ENCODE data around the gene GEMIN7.

DNA sequence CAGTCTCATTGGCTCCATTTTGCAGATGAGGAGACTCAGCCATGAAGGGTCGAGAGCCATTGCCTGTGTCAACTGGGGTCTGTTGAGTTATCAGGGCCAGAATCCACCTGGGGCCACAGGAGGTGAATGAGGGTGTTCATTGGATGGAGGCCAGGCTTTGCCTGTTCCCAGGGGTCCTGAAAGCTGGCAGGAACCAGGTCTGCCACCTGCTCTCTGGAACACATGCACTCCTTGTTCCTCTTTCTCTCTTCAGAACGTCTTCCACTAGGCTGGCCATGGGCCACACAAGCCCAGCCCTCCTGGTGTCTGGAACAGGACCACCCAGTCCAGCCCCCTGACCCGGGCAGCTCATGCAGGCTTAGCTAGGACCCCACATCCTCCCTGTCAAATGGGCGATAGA lies 35.1 kb downstream of the GEMIN7 start:
- TF ChIP-seq, protein P1, sequence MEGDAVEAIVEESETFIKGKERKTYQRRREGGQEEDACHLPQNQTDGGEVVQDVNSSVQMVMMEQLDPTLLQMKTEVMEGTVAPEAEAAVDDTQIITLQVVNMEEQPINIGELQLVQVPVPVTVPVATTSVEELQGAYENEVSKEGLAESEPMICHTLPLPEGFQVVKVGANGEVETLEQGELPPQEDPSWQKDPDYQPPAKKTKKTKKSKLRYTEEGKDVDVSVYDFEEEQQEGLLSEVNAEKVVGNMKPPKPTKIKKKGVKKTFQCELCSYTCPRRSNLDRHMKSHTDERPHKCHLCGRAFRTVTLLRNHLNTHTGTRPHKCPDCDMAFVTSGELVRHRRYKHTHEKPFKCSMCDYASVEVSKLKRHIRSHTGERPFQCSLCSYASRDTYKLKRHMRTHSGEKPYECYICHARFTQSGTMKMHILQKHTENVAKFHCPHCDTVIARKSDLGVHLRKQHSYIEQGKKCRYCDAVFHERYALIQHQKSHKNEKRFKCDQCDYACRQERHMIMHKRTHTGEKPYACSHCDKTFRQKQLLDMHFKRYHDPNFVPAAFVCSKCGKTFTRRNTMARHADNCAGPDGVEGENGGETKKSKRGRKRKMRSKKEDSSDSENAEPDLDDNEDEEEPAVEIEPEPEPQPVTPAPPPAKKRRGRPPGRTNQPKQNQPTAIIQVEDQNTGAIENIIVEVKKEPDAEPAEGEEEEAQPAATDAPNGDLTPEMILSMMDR (IDR thresholded peaks at IDR 0.05), result no peak
- no peak for TF ChIP-seq POLR2AphosphoS5 (IDR thresholded peaks at IDR 0.05)

Data from breast epithelium (tissue), 3 donors.